ENCODE data around the gene TSEN2.
"Not testable (repeated sequence)": the region's sequence is repeated elsewhere in the genome, so short reads cannot be mapped to it uniquely, and the experiment has no call there.

Gene TSEN2

DNA sequence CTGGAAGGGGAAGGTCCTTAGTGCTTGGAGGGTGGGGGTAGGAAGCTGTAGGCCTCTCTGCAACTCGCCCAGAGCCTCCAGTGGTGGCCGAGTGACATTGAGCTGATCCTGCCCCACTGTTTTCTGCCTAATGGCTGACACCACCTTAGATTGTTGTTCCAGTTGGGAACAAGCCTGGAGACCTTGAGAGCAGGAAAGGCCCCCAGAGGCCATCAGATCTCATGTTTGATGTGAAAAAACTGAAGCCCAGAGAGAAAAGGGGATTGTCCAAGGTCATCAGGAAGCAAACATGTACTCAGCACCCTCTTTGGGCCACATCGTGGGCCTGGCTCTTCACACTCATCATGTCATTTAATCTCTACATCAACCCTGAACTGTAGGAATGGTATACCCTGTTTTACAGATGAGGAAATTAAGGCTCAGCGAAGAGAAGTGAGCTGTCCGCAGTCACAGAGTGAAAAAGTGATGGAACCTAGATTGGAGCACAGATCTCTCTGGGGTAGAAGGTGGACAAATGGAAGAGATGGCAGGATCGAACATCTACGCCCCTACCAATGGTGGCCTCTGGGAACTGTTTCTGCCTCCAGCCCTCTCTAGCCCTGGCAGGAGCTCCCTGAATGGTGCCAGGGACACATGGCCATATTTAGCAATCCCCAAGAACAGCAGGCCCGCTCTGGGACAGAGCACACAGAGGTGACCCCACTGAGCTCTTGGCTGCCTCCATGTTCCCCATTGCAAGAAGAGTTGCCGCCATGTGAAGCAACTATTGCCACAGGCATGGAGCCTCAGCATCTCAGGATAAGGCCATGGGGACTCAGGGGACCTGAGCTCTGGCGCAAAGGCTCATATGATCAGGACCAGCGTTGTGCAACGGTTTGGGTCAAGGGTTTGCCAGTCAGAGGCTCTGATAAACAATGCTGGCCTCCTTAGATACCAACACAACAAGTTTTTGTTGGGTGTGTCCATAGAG lies 31.6 kb upstream of the TSEN2 start:
- no peak for DNase-seq

DNA sequence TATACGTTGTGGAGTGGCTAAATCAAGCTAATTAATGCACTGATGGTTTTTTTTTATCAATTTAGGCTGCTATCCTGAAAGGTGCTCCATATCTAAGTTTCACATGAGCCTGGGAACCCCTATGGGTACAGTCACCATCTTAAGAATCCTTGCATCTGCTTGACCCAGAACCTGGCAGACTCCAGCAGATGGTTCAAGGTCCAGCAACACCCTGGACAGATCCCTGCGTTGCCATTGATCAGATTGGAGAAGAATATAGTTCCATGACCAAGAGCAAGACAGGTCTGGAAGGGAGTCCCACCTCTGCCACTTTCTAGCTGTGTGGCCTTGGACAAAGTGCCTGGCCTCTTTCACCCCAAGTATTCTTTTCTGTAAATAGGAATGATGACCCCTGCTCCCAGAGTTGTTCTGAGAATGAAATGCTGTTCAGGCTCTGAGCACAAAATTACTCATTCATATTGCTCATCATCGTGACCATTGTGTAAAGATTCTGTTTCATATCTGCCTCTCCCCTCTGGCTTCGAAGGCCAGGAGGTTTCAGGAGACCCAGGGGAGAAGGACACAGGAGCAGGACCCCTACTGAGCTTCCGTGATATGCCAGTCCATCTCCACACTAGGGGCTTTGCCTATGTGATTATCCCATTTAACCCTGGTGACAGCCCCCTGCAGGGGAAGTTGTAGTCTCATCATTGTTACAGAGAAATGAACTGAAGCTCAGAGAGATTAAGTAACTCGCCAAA lies 30.0 kb upstream of the TSEN2 start:
- no peak for DNase-seq

DNA sequence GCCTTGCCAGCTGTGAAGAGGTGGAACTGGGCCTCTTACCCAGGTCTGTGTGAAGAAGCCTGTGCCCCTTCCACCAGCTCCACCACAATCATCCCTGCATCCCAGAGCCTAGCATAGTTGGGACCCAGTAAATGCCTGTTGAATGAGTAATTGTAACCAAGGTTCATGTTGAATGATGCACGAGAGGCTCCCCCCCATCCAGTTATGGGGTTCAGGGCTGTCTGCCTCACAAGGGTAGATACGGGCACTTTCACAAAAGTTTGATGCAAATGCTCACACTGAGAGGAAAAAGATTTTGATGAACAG lies 29.5 kb upstream of the TSEN2 start:
- no peak for DNase-seq

DNA sequence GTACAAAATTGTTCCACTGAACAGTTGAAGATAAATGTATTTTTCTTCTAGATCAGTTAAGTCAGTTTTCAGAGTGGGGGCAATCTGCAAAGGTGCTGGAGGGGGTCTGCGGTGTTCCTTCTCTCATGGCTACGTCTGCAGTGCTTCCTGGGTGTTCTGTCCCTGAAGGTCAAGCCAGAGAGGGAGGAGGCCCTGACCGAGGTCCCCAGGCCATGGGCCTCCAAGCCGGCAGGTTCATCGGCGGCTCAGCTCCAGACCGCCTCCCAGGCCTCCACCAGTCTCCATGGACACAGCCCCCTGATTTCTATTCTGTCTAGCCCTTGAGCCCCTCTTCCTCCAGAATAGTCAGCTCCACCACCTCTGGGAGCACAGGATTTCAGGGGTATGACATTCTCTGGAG lies 28.5 kb upstream of the TSEN2 start:
- DNase-seq, result no peak

DNA sequence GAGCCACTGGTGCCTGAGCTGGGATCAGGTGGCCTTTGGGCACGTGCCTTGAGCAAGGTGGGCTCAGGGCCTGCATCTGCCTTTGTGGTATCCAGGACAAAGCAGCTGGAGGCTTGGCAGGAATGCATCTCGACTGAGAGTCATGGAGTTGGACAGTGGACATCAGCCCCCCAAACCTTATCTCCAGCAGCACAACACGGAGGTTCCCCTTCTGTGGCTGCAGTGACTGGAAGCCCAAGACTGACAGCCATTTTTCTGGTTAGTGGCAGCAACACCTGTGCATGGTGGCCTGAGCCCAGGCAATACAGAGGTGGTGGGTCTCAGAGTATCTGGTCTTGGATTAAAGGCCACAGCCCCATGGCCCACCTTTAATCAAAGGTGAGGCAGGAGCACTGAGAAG lies 27.8 kb upstream of the TSEN2 start:
- DNase-seq, result no peak

DNA sequence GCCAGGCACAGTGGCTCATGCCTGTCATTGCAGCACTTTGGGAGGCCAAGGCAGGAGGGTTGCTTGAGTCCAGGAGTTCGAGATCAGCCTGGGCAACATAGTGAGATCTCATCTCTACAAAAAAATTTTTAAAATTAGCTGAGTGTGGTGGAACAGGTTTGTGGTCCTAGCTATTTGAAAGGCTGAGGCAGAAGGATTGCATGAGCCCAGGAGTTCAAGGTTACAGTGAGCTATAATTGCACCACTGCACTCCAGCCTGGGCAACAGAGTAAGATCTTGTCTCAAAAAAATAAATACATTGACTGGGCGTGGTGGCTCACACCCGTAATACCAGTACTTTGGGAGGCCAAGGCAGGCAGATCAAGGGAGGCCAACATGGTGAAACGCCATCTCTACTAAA lies 26.9 kb upstream of the TSEN2 start:
- DNase-seq, result not testable (repeated sequence)

DNA sequence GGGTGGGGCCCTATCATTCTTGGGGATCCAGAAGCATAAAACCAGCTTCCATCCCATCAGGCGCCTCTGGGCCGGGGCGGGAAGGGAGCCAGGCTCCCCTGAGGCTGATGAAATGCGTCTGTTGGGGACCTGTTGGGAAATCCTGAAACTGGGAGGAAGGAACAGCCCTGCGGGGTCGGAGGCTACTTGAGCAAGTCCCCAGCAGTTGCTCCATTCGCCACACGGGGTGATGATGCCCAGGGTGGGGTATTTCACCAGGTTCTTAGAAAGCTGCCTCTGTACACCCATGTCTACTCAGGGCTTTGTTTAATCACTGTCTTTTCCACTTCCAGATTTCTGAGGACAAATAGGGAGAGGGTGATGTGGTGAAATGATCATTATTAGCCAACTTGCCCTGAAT lies 25.4 kb upstream of the TSEN2 start:
- no peak for DNase-seq

DNA sequence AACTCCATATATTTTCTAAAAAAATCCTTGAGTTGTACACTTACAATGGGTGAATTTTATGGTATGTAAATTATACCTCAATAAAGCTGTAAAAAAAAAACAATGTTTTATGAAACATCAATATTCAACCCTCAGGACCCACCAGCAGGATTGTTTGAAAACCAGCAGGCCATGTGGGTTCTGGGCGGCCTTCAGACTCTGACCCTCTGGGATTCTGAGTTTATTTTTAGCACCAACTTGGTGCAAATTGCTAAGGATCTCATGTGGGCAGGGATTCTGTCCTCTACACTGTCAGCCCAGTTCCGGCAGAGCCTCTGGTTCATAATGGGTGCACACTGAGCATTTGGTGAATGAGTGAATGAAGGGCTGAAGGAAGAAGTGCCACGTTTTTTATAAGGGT lies 24.2 kb upstream of the TSEN2 start:
- no peak for DNase-seq

DNA sequence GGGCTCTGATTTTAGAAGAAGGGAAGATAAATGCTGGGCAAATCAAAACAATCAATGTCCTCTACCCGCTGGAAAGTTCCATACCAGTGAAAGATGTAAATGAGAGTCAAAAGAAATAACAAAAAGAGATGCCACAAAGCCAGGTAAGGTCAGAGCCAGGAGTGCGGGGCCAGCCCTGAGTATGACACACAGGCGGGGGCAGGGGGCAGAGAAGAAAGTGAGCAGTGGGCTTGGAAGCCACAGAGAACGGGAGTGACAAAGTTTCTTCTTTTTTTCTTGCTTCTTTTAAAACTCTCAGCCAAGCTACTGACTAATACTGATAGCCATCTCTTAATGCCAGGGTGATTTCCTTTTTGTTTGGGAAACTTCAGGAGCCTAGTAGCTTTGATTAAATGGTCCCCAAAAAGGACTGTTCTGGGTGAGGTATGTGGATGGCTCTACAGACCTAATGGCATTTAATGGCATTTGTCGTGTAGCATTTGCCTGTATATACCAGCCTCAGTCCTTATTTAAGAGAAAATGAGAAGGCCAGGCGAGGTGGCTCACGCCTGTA lies 23.1 kb upstream of the TSEN2 start:
- DNase-seq, result no peak

DNA sequence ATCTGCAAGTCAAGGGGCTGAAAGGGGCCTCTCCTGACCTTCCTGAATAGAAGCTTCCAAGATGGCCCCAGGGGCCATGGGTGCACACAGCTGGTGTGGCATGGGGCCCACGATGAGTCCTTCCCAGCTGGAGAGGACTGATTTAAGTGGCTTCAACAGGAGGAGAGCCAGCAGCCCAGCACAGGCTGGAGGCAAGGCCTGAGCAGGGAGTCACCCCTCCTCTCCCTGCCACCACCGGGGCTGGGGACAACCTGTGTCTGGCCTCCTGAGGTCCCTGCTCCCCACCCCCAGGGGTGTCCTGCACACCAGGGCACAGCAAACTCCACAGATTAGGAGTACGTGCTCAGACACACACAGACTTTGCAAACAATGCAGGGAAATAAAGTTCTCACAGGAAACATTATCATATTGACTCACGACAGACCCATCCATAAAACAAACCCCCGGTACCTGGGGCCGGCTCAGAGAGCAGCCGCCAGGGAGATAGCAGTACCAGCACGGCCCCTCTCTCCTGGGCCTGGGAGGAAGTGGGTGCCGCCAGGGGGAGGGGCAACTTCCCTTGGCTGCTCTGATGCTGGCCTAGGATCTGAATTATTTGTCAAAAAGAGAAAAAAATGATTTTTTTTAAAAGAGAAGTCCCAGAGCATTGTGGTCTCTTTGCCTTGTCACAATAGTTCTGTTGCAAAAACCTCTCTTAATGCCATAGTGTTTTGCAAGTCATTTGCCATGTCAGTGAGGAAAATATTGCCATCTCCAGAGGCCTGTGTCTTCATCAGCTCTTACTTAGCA lies 21.9 kb upstream of the TSEN2 start:
- no peak for DNase-seq

DNA sequence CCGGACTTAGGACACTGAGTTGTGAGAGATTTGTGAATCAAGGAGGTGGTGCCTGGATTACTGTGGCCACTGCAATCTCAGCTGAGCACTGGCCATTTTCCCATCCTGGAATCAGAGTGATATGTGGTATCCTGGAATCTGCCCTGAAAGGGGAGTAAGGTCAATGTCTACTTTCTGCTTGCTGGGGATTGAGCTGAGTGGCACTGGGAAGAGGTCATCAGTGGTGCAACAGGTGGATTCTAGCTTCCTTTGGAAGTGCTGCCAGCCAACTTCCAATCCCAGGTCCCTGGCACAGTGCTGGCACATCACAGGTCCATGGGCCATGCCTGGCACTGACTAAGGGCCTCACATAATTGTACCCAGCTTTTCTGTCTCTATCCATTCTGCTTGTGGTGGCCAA lies 20.6 kb upstream of the TSEN2 start:
- no peak for DNase-seq

DNA sequence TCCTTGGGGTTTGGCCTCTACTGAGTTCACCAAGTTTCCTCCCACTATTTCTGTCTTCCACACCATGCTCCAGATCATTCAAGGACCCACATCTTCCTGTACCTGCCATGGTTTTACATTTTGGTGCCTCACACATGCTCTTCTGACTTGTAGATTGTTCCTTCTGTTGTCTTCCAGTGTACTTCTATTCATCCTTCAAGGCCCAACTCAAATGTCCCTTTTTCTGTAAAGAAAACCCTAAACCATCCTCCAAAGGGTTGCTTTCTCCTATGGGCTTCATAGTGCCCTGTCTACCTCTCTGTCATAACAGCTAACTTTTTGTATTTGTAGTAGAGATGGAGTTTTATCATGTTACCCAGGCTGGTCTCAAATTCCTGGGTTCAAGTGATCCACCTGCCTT lies 20.1 kb upstream of the TSEN2 start:
- no peak for DNase-seq

DNA sequence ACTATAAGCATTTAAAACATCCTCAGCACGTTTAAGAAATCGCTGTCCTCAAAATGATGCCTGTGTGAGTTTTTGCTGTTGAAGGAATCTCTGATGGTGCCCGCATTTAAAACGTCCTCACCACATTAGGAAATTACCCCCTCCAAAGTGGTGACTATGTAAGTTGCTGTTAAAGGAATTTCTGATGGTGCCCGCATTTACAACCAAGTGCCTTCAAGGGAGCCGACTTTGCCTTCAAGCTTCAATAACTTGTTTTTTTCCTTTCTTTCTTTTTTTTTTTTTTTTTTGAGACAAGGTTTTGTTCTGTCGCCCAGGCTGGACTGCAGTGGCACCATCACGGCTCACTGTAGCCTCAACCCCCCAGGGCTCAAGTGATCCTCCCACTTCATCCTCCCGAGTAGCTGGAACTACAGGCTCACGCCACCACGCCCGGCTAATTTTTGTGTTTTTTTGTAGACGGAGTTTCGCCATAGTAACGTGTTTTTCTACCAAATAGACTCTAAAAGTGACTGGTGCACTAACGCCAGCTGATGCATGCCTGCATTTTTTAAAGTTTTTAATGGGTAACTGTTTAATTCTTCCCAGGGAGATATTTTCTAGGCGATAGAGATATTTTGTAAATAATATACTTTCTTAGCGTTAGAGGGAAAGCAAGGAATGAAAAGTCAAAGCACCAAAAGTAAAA lies 19.0 kb upstream of the TSEN2 start:
- no peak for DNase-seq

DNA sequence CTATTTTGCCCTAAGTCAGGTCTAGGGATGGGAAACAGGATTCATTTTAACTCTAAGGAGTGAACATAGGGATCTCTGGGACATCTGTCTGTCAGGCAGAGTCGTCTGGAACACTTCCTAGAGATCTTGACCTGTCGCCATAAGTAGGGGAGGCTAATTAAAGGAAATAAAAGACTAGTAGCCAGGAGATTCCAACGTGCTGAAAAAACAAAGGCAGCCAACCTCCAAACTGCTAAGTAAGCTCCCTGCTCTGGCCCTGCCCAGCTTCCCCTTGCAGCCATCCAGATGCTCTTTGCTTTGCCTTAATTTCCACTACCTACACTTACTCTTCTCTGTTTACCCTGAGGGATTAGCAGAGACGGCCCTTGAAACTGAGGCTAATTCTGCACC lies 18.4 kb upstream of the TSEN2 start:
- no peak for DNase-seq

DNA sequence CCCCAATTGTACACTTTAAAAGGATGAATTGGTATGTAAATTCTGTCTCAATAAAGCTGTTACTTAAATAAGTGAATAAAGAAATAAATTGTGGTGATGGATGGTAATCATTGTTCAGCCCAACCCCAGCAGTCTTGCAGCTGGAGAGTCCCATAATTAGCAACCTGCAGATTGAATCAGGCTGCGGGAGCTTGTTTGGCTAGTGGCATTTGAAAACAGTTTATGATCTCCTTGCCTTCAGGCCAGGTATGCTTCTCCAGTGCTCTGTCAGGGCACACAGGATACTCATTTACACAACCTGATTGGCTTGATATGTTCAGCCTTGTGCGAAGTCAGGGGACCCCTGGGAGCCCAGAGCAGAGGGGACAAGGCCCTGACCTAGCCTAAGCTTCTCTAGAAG lies 16.5 kb upstream of the TSEN2 start:
- DNase-seq, result no peak

DNA sequence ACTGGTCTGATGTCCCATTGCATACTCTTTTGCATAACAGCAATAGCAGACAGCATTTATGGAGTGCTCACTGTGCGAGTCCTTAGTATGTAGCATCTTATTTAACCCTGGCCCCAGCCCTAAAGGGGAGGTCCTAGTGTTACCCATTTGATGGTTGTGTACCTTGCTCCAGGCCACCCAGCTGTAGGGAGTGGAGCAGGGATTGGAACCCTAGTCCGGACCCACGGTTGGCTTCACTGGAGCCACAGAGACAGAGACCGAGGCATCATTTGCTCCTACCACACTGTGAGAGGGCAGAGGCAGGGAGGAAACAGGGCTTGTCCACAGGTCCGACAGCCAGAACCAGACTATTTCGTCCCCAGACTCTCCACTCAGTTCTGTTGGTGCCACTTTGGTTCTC lies 16.0 kb upstream of the TSEN2 start:
- DNase-seq, result no peak

DNA sequence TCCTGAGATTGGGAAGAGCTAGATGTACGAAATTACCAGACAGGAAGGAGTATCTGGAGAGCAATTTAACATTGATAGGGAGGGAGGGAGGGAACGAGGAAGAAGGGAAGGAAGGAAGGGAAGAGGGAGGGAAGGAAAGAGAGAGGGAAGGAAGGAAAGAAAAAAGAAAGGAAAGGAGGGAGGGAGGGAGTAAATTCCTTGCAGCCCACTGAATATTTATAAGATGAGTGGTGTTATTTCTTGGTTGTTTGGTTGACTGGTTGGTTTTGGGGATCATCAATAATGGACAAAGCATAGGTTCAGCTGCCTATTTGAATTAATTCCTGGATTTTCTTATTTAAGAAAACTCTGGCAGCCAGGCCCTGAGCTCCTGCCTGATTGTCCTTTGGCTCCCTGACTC lies 15.5 kb upstream of the TSEN2 start:
- DNase-seq, result no peak

DNA sequence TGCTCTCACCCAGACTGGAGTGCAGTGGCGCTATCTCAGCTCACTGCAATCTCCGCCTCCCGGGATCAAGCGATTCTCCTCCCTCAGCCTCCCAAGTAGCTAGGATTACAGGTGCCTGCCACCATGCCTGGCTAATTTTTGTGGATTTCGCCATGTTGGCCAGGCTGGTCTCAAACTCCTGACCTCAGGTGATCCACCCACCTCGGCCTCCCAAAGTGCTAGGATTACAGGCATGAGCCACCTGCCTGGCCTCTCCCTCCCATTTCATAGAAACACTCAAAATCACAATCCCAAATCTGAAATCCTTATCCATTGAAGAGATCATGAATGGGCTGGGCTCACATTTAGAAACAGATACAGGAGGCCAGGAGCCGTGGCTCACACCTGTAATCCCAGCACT lies 15.1 kb upstream of the TSEN2 start:
- not testable (repeated sequence) for DNase-seq

DNA sequence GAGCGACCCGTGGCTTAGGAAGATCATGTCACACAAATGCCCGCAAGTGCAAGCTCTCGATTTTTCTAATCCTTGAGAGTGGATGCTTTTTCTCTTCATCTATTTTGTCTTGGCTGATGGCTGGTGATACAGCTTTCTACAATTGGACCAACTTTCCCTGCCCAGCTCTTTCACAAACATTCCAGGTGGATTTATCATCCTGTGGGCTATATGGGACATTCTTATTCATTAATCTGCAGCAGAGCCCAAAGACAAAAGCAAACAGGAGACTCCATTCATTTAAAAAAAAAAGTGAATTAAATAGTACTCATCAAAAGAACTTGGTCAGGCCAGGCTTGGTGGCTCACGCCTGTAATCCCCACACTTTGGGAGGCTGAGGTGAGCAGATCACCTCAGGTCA lies 14.2 kb upstream of the TSEN2 start:
- DNase-seq, result no peak

DNA sequence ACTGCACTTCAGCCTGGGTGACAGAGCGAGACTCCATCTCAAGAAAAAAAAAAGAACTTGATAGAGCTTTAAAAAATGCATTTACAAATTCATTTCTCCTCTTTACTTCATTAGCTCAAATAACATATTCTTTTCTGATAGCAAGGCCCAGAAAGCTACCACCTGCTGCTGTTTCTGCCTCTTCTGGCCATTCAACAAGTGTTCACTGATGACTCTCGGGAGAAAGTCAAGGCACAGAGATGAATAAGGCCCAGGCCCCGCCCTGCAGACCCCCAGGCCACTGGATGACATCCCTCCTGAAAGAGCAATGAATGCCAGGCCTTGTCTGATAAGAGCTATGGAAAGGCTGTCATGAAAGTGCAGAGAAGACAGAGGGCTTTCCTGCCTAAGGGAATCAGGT lies 13.6 kb upstream of the TSEN2 start:
- no peak for DNase-seq

DNA sequence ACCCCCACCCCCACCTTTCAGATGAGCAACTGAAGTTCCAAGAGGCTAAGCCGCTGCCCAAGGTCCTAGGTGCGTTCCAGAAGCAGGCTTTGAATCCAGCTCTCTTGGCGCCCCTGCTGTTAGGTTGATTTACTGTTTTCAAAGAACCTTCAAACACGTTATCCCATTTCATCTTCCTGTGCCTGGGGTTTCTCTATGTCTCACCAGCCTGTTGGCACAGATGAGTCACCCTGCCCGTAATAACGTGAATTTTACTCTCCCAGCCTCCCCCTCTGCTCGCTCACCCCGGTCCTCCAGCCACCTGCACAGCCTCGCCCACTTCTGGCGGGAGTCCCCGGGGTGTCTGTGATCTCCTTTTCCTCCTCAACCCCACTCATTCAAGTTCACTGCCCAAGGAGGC lies 13.0 kb upstream of the TSEN2 start:
- no peak for DNase-seq

DNA sequence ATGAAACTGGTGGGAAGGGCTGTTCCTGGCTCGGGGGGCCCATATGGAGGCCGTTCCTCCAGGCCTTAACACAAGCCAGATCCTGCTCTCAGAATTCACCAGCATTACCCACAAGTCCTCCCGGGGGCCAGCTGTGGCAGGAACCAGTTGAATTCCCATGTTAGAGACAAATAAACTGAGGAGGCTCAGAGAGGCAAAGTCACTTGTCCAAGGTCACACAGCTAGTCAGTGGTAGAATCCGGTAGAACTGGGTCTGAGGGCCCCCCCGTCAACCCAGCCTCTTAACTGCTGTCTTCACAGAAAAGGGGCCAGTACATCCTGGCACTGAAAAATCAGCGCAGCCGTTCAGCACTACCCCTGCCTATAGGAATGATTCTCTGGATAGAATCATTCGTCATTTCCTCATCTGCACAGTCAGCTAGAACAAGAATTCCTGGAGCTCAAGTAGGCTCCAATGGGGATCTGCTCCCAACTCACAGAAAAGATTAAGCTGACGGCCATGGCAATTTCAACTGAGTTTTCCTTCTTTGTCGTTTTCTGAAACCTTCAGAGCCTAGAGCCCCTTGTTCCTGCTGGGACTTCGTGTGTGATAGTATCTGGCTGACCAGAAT lies 12.2 kb upstream of the TSEN2 start:
- no peak for DNase-seq

Data from NCI-H510A (cell line).